A549 treated with RU486 at 1 μM for 4 hours (cell line): Measurements from ENCODE around the gene PLSCR1. TPM values are rescaled to one million over a fixed set of nuclear protein-coding genes. Genes with fewer than 3 reads are reported as not detected.

Source experiments
- total RNA-seq: library from RNA; stranded (reverse); fragments of 200-300 nt; extraction: Qiagen RNA extraction; gene quantifications from 5 replicates; pipeline ENCODE4 v1.2.3, GENCODE V29; 2022; ENCODE audit warnings: low read depth

The PLSCR1 gene, protein sequence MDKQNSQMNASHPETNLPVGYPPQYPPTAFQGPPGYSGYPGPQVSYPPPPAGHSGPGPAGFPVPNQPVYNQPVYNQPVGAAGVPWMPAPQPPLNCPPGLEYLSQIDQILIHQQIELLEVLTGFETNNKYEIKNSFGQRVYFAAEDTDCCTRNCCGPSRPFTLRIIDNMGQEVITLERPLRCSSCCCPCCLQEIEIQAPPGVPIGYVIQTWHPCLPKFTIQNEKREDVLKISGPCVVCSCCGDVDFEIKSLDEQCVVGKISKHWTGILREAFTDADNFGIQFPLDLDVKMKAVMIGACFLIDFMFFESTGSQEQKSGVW
- 38.0 to 49.1 TPM (median 46.8 TPM) in 5 replicates for total RNA-seq

DNA sequence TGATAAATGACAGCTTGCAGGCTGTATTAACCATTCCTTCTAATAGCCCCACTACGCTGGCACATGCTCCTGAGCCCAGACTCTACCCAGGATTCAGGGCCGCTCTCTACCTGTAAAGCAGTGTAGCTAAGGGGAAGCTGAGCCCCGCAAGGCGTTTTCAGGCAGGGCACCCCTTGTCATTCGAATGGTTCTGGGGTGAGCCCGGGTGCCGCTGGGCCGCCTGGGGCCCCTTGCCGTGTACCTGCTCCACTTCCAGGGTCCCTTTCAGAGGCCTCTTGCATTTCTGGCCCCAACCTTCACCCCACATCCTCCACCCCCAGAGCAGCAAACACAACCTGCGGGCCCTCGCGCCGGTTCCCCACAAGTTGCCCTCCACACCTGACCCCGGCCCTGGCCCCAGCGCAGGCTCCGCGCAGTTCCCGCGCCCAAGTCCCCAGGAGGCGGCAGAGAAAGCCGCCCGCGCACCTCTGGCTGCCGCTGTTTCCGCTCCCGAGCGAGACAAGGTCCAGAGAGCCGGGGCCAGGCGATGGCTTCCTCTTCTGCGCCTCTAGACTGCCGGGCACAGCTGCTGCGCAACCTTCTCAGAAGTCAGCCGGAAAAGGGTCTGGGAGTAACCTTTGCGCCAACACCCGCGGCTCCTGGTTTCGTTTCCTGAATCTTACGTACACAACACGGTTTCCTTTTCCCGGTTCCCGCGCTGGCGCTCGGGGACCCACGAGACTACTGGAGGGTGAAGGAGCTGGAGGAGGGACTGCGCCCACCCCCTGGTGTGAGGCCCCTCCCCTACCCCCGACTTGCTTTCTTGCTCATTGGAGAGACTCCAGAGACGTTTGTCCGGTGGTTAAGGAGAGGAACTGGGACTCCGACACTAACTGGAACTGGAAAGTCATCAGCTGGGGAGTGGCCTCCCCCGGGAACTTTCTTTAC, at the start of gene PLSCR1:
Gene PLSCR1 (minus strand): TSS at position 606 of the 927 bp plus-strand sequence. CDS start 8,055 bp downstream, outside the sequence.

DNA sequence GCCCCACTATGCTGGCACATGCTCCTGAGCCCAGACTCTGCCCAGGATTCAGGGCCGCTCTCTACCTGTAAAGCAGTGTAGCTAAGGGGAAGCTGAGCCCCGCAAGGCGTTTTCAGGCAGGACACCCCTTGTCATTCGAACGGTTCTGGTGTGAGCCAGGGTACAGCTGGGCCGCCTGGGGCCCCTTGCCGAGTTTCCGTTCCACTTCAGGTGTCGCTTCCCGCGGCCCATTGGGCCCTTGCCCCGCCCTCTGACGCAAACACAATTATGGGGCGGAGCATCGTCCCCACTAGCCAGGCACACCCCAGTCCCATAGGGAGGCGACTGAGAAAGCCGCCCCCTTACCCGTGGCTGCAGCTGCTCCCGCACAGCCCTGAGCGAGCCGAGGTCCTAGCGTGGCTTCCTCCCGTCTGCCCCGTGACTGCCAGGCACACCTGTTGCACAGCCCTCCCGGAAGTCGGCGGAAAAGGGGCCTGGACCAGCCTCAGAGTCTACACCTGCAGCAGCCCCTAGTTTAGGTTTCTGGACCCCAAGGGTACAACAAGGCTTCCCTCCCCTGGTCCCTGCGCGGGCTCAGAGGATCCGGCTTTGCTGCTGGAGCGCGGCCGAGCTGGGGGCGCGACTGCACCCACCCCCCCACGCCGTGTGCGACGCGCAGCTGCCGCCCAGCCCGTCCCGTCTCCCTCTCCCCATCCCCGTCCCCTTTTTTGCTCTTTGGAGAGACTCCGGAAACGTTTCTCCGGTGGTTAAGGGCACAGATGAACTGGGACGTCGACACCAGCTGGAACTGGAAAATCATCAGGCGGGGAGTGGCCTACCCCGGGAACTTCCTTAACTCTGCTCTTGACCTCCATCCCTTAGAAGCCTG, 75.0 kb downstream of the PLSCR1 start, which contains the start of gene PLSCR2:
Gene PLSCR2 (minus strand): TSS at position 412 of the 868 bp plus-strand sequence. CDS start 9,657 bp downstream, outside the sequence.

Other genes starting within 250 kb of the PLSCR1 start
- not detected in 5 replicates for gene PLSCR2, start 75.0 kb downstream of the PLSCR1 start, total RNA-seq
- gene PLSCR5, start 60.7 kb upstream of the PLSCR1 start, total RNA-seq: not detected in 5 replicates